GM23338 (cell line): ENCODE results near the gene BBS1. TPM values are rescaled to one million over a fixed set of nuclear protein-coding genes. Genes with fewer than 3 reads are reported as not detected.
"Not testable (repeated sequence)": the region's sequence is repeated elsewhere in the genome, so short reads cannot be mapped to it uniquely, and the experiment has no call there.

ENCODE experiments used
- ATAC-seq: fragments of 200-7000 bp; cut with Tn5 transposase; 3 replicates; pipeline ENCODE4 v1.9.1; 2020
- DNase-seq: peaks from one replicate; pipeline ENCODE4 v3.0.0-alpha.2; 2015; ENCODE audit warnings: low spot score
- H2AFZ ChIP-seq: fragments of 200-600 bp; sonication (generic); 2 replicates; pipeline ENCODE4 v1.8.0; 2016; ENCODE audit warnings: antibody characterized with exemption, mild to moderate bottlenecking, moderate library complexity
- H3F3A ChIP-seq: fragments of 200-600 bp; sonication (generic); replicated peaks from 2 replicates; pipeline ENCODE4 v1.8.0; 2017; ENCODE audit warnings: antibody characterized with exemption, mixed run types, low read depth
- H3K27ac ChIP-seq: fragments of 200-600 bp; sonication (generic); 2 replicates; pipeline ENCODE4 v1.6.1; 2016; ENCODE audit warnings: low read depth
- H3K27me3 ChIP-seq: fragments of 200-600 bp; sonication (generic); 2 replicates; pipeline ENCODE4 v1.8.0; 2016; ENCODE audit warnings: mild to moderate bottlenecking, mixed run types, moderate library complexity; ENCODE audit not compliant: insufficient read depth
- H3K36me3 ChIP-seq: fragments of 200-600 bp; sonication (generic); 2 replicates; pipeline ENCODE4 v1.8.0; 2016; ENCODE audit warnings: mild to moderate bottlenecking; ENCODE audit not compliant: insufficient read depth
- H3K4me1 ChIP-seq: fragments of 200-600 bp; sonication (generic); 2 replicates; pipeline ENCODE4 v1.8.0; 2016; ENCODE audit warnings: mild to moderate bottlenecking, moderate library complexity; ENCODE audit not compliant: insufficient read depth
- H3K4me2 ChIP-seq: fragments of 200-600 bp; sonication (generic); 2 replicates; pipeline ENCODE4 v1.7.1; 2017; ENCODE audit warnings: mixed run types
- H3K4me3 ChIP-seq: fragments of 200-600 bp; sonication (generic); 2 replicates; pipeline ENCODE4 v1.6.1; 2016; ENCODE audit warnings: mixed run types
- H3K79me2 ChIP-seq: fragments of 200-600 bp; sonication (generic); replicated peaks from 2 replicates; pipeline ENCODE4 v1.8.0; 2017; ENCODE audit warnings: mild to moderate bottlenecking; ENCODE audit not compliant: insufficient read depth
- H3K9me2 ChIP-seq: fragments of 200-600 bp; sonication (generic); 2 replicates; pipeline ENCODE4 v1.8.0; 2017; ENCODE audit not compliant: insufficient read depth
- H4K20me1 ChIP-seq: fragments of 200-600 bp; sonication (generic); replicated peaks from 2 replicates; pipeline ENCODE4 v1.8.0; 2017; ENCODE audit warnings: mild to moderate bottlenecking; ENCODE audit not compliant: insufficient read depth
- H3K27ac Mint-ChIP-seq: 2 replicates; pipeline ENCODE4 v1.8.0; 2020; ENCODE audit warnings: inconsistent platforms, mild to moderate bottlenecking, moderate library complexity, mixed read lengths
- H3K27me3 Mint-ChIP-seq: 3 replicates; pipeline ENCODE4 v1.8.0; 2022; ENCODE audit warnings: low read depth, mild to moderate bottlenecking, moderate library complexity, mixed read lengths, inconsistent platforms; ENCODE audit not compliant: insufficient read depth, poor library complexity
- H3K36me3 Mint-ChIP-seq: 3 replicates; pipeline ENCODE4 v1.8.0; 2021; ENCODE audit warnings: low read depth, mild to moderate bottlenecking, inconsistent platforms, moderate library complexity, mixed read lengths
- H3K4me1 Mint-ChIP-seq: 3 replicates; pipeline ENCODE4 v1.8.0; 2020; ENCODE audit warnings: mild to moderate bottlenecking, inconsistent platforms, mixed read lengths
- H3K4me3 Mint-ChIP-seq: 3 replicates; pipeline ENCODE4 v1.8.0; 2021; ENCODE audit warnings: moderate library complexity, mild to moderate bottlenecking, inconsistent platforms, mixed read lengths
- H3K9me3 Mint-ChIP-seq: 3 replicates; pipeline ENCODE4 v1.8.0; 2020; ENCODE audit warnings: moderate library complexity, mild to moderate bottlenecking, inconsistent platforms, mixed read lengths
- CREB1 ChIP-seq: fragments of 250-450 bp; sonication (Bioruptor Pico); IDR thresholded peaks from 2 replicates; pipeline ENCODE4 v1.5.0; 2020; ENCODE audit warnings: low read depth, mild to moderate bottlenecking, moderate library complexity
- ETS1 ChIP-seq: IDR thresholded peaks from 2 replicates; pipeline ENCODE4 v1.6.1; 2016; ENCODE audit warnings: antibody characterized with exemption
- EZH2 ChIP-seq: fragments of 200-600 bp; sonication (generic); IDR thresholded peaks from one replicate; pipeline ENCODE4 v1.8.0; 2017; ENCODE audit warnings: antibody characterized with exemption, mild to moderate bottlenecking, low read depth; ENCODE audit not compliant: unreplicated experiment
- EZH2phosphoT487 ChIP-seq: fragments of 200-600 bp; sonication (generic); IDR thresholded peaks from one replicate; pipeline ENCODE4 v1.8.1; 2018; ENCODE audit warnings: antibody characterized with exemption; ENCODE audit not compliant: unreplicated experiment
- JUNB ChIP-seq: IDR thresholded peaks from one replicate; pipeline ENCODE4 v1.6.1; 2016; ENCODE audit warnings: antibody characterized with exemption; ENCODE audit not compliant: unreplicated experiment
- NANOG ChIP-seq: IDR thresholded peaks from 2 replicates; pipeline ENCODE4 v1.6.1; 2016; ENCODE audit warnings: antibody characterized with exemption, borderline replicate concordance
- POLR2AphosphoS5 ChIP-seq: IDR thresholded peaks from 2 replicates; pipeline ENCODE4 v1.6.1; 2016; ENCODE audit warnings: antibody characterized with exemption, low read depth
- STAT1 ChIP-seq: IDR thresholded peaks from one replicate; pipeline ENCODE4 v1.6.1; 2016; ENCODE audit warnings: antibody characterized with exemption; ENCODE audit not compliant: unreplicated experiment
- ZNF114 ChIP-seq: fragments of 250-450 bp; sonication (Bioruptor Pico); IDR thresholded peaks from 2 replicates; pipeline ENCODE4 v1.5.0; 2020; ENCODE audit warnings: mild to moderate bottlenecking, moderate library complexity
- ZNF331 ChIP-seq: fragments of 250-450 bp; sonication (Bioruptor Pico); IDR thresholded peaks from 2 replicates; pipeline ENCODE4 v1.5.0; 2020; ENCODE audit warnings: low read depth, mild to moderate bottlenecking, moderate library complexity
- polyA plus RNA-seq: library from polyadenylated mRNA; unstranded; fragments of >200 nt; fragmentation: Nextera tagmentation; extraction: Ambion mirVana; gene quantifications from 2 replicates; pipeline ENCODE4 v1.2.1, GENCODE V29; 2016
- total RNA-seq: library from RNA; depleted of rRNA; stranded (reverse); fragments of >200 nt; shearing (Covaris generic); gene quantifications from 2 replicates; pipeline ENCODE4 v1.2.3, GENCODE V29; 2014
- TF ChIP-seq, protein P1 (sequence below): IDR thresholded peaks from one replicate; pipeline ENCODE4 v1.6.1; 2018; ENCODE audit warnings: antibody characterized with exemption; ENCODE audit not compliant: unreplicated experiment
- TF ChIP-seq, protein P2 (sequence below), 2 experiments: fragments of 200-600 bp in 1 of 2; sonication (generic) in 1 of 2; conservative IDR thresholded peaks; 2 replicates each; pipeline versions ENCODE4 v1.5.1 to v1.6.1; 2016 to 2017; ENCODE audit warnings: antibody characterized with exemption in 2 of 2, low read depth in 2 of 2, mild to moderate bottlenecking in 2 of 2, moderate library complexity in 1 of 2

The BBS1 gene
- total and polyA plus RNA-seq, 2 experiments from 2014 or later, result 11.6 to 41.3 TPM

GRCh38 chr11:66462911-66463310, 47.5 kb upstream of the BBS1 start (continued):
- TF ChIP-seq JUNB (no peak), NANOG (no peak), ZNF331 (CRISPR knock-in tag) (no peak), ZNF114 (CRISPR knock-in tag) (no peak), EZH2 (no peak), EZH2phosphoT487 (no peak), CREB1 (CRISPR knock-in tag) (no peak)
- TF ChIP-seq, protein P1, sequence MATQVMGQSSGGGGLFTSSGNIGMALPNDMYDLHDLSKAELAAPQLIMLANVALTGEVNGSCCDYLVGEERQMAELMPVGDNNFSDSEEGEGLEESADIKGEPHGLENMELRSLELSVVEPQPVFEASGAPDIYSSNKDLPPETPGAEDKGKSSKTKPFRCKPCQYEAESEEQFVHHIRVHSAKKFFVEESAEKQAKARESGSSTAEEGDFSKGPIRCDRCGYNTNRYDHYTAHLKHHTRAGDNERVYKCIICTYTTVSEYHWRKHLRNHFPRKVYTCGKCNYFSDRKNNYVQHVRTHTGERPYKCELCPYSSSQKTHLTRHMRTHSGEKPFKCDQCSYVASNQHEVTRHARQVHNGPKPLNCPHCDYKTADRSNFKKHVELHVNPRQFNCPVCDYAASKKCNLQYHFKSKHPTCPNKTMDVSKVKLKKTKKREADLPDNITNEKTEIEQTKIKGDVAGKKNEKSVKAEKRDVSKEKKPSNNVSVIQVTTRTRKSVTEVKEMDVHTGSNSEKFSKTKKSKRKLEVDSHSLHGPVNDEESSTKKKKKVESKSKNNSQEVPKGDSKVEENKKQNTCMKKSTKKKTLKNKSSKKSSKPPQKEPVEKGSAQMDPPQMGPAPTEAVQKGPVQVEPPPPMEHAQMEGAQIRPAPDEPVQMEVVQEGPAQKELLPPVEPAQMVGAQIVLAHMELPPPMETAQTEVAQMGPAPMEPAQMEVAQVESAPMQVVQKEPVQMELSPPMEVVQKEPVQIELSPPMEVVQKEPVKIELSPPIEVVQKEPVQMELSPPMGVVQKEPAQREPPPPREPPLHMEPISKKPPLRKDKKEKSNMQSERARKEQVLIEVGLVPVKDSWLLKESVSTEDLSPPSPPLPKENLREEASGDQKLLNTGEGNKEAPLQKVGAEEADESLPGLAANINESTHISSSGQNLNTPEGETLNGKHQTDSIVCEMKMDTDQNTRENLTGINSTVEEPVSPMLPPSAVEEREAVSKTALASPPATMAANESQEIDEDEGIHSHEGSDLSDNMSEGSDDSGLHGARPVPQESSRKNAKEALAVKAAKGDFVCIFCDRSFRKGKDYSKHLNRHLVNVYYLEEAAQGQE, result no peak

DNA sequence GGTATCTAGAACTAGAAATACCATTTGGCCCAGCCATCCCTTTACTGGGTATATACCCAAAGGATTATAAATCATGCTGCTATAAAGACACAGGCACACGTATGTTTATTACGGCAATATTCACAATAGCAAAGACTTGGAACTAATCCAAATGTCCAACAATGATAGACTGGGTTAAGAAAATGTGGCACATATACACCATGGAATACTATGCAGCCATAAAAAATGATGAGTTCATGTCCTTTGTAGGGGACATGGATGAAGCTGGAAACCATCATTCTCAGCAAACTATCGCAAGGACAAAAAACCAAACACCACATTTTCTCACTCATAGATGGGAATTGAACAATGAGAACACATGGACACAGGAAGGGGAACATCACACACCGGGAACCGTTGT, 46.3 kb upstream of the BBS1 start:
- Mint-ChIP-seq H3K36me3 (peaks cover 25% of the 10 kb centered on the region), H3K27me3 (peaks cover 10% of the 10 kb centered on the region), H3K9me3 (peaks cover 34% of the 10 kb centered on the region), H3K4me1 (peaks cover 28% of the 10 kb centered on the region)
- Histone ChIP-seq H3K4me1 (peaks cover 24% of the 10 kb centered on the region), H3F3A (peaks cover 10% of the 10 kb centered on the region; the same call in 1 of the 2 replicates)
- not testable (repeated sequence) for H3K27me3 ChIP-seq, H3K27ac Mint-ChIP-seq, H3K27ac ChIP-seq, H3K9me2 ChIP-seq, H3K79me2 ChIP-seq, H3K4me3 Mint-ChIP-seq, H2AFZ ChIP-seq, DNase-seq, H3K4me3 ChIP-seq, H3K36me3 ChIP-seq, H3K4me2 ChIP-seq, ATAC-seq, H4K20me1 ChIP-seq

DNA sequence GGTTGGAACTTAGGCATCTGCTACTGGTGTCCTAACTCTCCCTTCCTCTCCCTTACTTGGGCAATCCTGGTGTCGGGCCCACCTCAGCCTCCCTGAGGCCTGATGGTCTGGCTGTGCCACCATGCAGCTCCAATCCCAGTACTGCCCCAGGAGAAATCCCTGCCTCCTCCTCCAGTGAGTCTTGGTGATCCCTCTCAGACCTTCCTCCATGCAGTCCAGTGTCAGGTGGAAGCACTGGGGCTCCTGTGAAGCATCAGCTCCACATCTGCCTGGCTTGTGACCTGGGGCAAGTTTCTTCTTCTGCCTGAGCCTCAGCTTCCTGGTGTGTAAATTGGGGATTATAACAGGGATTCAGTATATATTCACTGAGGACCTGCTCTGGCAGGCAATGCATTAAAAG, 45.5 kb upstream of the BBS1 start:
- peaks cover 25% of the 10 kb centered on the region for H3K36me3 Mint-ChIP-seq
- peaks cover 31% of the 10 kb centered on the region for H3K4me1 ChIP-seq
- H3K9me3 Mint-ChIP-seq, result peaks cover 31% of the 10 kb centered on the region
- H3F3A ChIP-seq, result peaks cover 10% of the 10 kb centered on the region; the same call in 1 of the 2 replicates
- no peaks in the 10 kb centered on the region for H3K79me2 ChIP-seq
- H3K27me3 ChIP-seq, result no peaks in the 10 kb centered on the region
- ATAC-seq (no peak), DNase-seq (no peak)
- peaks cover 31% of the 10 kb centered on the region for H3K4me1 Mint-ChIP-seq
- H4K20me1 ChIP-seq, result no peaks in the 10 kb centered on the region; the same call in none of the 2 replicates
- H3K27ac ChIP-seq, result no peak overlapping the region
- H3K4me3 ChIP-seq, result peak overlapping the region; percentile 81; the same call in 1 of the 2 replicates
- peak overlapping the region; percentile 91 for H3K4me3 Mint-ChIP-seq
- H3K4me2 ChIP-seq, result peak overlapping the region; percentile 86
- H3K27me3 Mint-ChIP-seq, result peaks cover 8% of the 10 kb centered on the region
- H2AFZ ChIP-seq, result peak overlapping the region; percentile 75
- H3K9me2 ChIP-seq, result no peaks in the 10 kb centered on the region
- H3K36me3 ChIP-seq, result no peaks in the 10 kb centered on the region
- no peak overlapping the region for H3K27ac Mint-ChIP-seq
- TF ChIP-seq STAT1 (no peak), POLR2AphosphoS5 (no peak), ZNF331 (CRISPR knock-in tag) (no peak), ETS1 (no peak), NANOG (no peak), EZH2phosphoT487 (no peak), CREB1 (CRISPR knock-in tag) (no peak), EZH2 (no peak), ZNF114 (CRISPR knock-in tag) (no peak), JUNB (no peak)
- TF ChIP-seq, protein P2, sequence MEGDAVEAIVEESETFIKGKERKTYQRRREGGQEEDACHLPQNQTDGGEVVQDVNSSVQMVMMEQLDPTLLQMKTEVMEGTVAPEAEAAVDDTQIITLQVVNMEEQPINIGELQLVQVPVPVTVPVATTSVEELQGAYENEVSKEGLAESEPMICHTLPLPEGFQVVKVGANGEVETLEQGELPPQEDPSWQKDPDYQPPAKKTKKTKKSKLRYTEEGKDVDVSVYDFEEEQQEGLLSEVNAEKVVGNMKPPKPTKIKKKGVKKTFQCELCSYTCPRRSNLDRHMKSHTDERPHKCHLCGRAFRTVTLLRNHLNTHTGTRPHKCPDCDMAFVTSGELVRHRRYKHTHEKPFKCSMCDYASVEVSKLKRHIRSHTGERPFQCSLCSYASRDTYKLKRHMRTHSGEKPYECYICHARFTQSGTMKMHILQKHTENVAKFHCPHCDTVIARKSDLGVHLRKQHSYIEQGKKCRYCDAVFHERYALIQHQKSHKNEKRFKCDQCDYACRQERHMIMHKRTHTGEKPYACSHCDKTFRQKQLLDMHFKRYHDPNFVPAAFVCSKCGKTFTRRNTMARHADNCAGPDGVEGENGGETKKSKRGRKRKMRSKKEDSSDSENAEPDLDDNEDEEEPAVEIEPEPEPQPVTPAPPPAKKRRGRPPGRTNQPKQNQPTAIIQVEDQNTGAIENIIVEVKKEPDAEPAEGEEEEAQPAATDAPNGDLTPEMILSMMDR (conservative IDR thresholded peaks at IDR 0.05; ENCODE audit: low read depth in 2 of 2), result no peak
- TF ChIP-seq, protein P1, result no peak
